HepG2 (cell line): ENCODE measurements around the gene ASCC2.

Experiments
- ARNT ChIP-seq: fragments of 450-650 bp; IDR thresholded peaks from 2 replicates; pipeline ENCODE4 v1.6.1; 2017
- ESRRA ChIP-seq: sonication (generic); formaldehyde crosslinking; IDR thresholded peaks from 2 replicates; pipeline ENCODE4 v1.5.1; 2020; ENCODE audit warnings: mild to moderate bottlenecking, low read depth, missing genetic modification reagents
- PHF5A ChIP-seq: IDR thresholded peaks from one replicate; pipeline ENCODE4 v1.6.1; 2018; ENCODE audit warnings: low read depth, missing genetic modification reagents; ENCODE audit not compliant: unreplicated experiment
- PTBP1 ChIP-seq: fragments of 200-400 bp; formaldehyde crosslinking; IDR thresholded peaks from 2 replicates; pipeline ENCODE4 v1.6.1; 2018; ENCODE audit warnings: low read length, low read depth; ENCODE audit not compliant: poor library complexity, severe bottlenecking
- ZNF350 ChIP-seq: sonication (generic); formaldehyde crosslinking; IDR thresholded peaks from 2 replicates; pipeline ENCODE4 v1.4.0; 2020; ENCODE audit warnings: mild to moderate bottlenecking, low read depth, missing genetic modification reagents, borderline replicate concordance
- TF ChIP-seq, protein P1 (sequence below): sonication (generic); formaldehyde crosslinking; IDR thresholded peaks from 2 replicates; pipeline ENCODE4 v1.4.0; 2020; ENCODE audit warnings: missing genetic modification reagents, borderline replicate concordance
- TF ChIP-seq, protein P2 (sequence below): sonication (generic); formaldehyde crosslinking; IDR thresholded peaks from 2 replicates; pipeline ENCODE4 v1.8.1; 2023; ENCODE audit warnings: mild to moderate bottlenecking, moderate library complexity, missing genetic modification reagents

DNA sequence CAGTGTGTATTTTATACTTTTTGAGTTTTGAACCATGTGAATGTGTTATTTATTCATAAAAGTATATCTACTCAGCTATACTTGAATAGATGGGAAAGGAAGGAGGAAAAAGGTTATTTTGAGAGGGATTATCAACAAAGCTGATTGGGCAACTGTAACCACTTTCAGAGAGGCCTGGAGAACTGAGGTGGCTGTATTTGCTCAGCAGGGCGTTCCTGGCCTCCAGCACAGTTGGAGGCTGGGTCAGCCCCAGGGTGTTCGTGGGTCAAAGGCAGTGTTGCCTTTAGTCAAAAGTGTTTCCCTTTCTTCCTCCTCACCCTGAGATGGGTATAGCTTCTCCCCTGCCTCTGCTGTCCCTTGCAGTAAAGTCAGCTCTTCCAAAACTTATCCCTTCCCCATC is 26.7 kb downstream of the ASCC2 start:
- TF ChIP-seq, protein P1, sequence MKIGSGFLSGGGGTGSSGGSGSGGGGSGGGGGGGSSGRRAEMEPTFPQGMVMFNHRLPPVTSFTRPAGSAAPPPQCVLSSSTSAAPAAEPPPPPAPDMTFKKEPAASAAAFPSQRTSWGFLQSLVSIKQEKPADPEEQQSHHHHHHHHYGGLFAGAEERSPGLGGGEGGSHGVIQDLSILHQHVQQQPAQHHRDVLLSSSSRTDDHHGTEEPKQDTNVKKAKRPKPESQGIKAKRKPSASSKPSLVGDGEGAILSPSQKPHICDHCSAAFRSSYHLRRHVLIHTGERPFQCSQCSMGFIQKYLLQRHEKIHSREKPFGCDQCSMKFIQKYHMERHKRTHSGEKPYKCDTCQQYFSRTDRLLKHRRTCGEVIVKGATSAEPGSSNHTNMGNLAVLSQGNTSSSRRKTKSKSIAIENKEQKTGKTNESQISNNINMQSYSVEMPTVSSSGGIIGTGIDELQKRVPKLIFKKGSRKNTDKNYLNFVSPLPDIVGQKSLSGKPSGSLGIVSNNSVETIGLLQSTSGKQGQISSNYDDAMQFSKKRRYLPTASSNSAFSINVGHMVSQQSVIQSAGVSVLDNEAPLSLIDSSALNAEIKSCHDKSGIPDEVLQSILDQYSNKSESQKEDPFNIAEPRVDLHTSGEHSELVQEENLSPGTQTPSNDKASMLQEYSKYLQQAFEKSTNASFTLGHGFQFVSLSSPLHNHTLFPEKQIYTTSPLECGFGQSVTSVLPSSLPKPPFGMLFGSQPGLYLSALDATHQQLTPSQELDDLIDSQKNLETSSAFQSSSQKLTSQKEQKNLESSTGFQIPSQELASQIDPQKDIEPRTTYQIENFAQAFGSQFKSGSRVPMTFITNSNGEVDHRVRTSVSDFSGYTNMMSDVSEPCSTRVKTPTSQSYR, result no peak
- TF ChIP-seq PTBP1 (no peak), ARNT (no peak), ZNF350 (CRISPR knock-in tag) (no peak), PHF5A (no peak), ESRRA (CRISPR knock-in tag) (no peak)
- TF ChIP-seq, protein P2, sequence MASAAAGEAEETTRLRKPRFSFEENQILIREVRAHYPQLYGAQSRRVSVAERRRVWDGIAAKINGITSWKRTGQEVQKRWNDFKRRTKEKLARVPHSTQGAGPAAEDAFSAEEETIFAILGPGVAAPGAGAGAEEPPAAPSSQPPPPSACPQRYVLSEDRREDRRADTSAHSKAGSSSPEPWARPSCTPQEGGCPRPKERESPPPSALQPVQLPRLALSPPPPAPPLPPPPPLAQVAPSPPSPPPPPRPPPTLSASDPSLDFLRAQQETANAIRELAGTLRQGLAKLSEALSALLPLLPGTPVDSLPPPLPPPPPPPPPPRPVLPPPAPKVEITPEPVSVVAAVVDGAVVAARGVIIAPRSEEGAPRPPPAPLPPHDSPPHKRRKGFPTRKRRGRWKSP (CRISPR knock-in tag), result no peak
